HL-60 (cell line): ENCODE results near the gene FNIP2.

ENCODE experiments used
- POLR2AphosphoS5 ChIP-seq: IDR thresholded peaks from 2 replicates; pipeline ENCODE4 v1.6.1; 2012; ENCODE audit warnings: low read depth
- SPI1 ChIP-seq: IDR thresholded peaks from 2 replicates; pipeline ENCODE4 v1.6.1; 2012; ENCODE audit warnings: low read depth, mild to moderate bottlenecking, borderline replicate concordance
- TF ChIP-seq, protein P1 (sequence below): IDR thresholded peaks from one replicate; pipeline ENCODE4 v1.5.1; 2011; ENCODE audit warnings: low read length, control low read depth, inconsistent platforms; ENCODE audit not compliant: insufficient read depth
- TF ChIP-seq, protein P2 (sequence below): IDR thresholded peaks from 2 replicates; pipeline ENCODE4 v1.6.1; 2012; ENCODE audit warnings: low read depth; ENCODE audit not compliant: insufficient replicate concordance

DNA sequence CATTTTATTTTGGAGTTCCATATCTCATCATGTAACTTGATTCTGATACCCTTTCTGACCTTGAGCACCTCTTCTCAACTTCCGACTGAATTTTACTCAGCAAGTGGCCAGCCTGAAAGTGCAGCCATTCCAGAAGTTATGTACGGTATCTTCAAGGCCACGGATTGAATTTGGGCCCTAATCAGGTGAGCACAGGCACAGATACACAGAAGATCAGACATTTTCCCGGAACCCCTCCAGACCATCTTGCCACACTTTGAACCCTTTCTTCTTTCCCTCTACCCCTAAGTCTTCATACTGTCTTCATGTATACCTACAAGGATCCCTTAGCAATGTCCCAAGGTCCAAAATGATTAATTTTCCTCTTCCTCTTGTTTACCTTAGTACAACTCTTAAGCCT is 108.2 kb downstream of the FNIP2 start:
- TF ChIP-seq, protein P1, sequence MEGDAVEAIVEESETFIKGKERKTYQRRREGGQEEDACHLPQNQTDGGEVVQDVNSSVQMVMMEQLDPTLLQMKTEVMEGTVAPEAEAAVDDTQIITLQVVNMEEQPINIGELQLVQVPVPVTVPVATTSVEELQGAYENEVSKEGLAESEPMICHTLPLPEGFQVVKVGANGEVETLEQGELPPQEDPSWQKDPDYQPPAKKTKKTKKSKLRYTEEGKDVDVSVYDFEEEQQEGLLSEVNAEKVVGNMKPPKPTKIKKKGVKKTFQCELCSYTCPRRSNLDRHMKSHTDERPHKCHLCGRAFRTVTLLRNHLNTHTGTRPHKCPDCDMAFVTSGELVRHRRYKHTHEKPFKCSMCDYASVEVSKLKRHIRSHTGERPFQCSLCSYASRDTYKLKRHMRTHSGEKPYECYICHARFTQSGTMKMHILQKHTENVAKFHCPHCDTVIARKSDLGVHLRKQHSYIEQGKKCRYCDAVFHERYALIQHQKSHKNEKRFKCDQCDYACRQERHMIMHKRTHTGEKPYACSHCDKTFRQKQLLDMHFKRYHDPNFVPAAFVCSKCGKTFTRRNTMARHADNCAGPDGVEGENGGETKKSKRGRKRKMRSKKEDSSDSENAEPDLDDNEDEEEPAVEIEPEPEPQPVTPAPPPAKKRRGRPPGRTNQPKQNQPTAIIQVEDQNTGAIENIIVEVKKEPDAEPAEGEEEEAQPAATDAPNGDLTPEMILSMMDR, result no peak
- no peak for TF ChIP-seq POLR2AphosphoS5
- TF ChIP-seq SPI1, result no peak
- TF ChIP-seq, protein P2, sequence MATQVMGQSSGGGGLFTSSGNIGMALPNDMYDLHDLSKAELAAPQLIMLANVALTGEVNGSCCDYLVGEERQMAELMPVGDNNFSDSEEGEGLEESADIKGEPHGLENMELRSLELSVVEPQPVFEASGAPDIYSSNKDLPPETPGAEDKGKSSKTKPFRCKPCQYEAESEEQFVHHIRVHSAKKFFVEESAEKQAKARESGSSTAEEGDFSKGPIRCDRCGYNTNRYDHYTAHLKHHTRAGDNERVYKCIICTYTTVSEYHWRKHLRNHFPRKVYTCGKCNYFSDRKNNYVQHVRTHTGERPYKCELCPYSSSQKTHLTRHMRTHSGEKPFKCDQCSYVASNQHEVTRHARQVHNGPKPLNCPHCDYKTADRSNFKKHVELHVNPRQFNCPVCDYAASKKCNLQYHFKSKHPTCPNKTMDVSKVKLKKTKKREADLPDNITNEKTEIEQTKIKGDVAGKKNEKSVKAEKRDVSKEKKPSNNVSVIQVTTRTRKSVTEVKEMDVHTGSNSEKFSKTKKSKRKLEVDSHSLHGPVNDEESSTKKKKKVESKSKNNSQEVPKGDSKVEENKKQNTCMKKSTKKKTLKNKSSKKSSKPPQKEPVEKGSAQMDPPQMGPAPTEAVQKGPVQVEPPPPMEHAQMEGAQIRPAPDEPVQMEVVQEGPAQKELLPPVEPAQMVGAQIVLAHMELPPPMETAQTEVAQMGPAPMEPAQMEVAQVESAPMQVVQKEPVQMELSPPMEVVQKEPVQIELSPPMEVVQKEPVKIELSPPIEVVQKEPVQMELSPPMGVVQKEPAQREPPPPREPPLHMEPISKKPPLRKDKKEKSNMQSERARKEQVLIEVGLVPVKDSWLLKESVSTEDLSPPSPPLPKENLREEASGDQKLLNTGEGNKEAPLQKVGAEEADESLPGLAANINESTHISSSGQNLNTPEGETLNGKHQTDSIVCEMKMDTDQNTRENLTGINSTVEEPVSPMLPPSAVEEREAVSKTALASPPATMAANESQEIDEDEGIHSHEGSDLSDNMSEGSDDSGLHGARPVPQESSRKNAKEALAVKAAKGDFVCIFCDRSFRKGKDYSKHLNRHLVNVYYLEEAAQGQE, result no peak
